KMS-11 (cell line): ENCODE results near the gene CAV1.

Experiments used
- H2AFZ ChIP-seq: fragments of 200-600 bp; sonication (generic); 2 replicates; pipeline ENCODE4 v1.6.1; 2016; ENCODE audit warnings: antibody characterized with exemption, mixed run types, low read depth
- H3K27ac ChIP-seq: fragments of 200-600 bp; sonication (generic); 2 replicates; pipeline ENCODE4 v1.6.1; 2016; ENCODE audit warnings: mild to moderate bottlenecking, mixed run types
- H3K27me3 ChIP-seq: fragments of 200-600 bp; sonication (generic); 2 replicates; pipeline ENCODE4 v1.6.1; 2017; ENCODE audit warnings: mild to moderate bottlenecking, low read depth, mixed run types, moderate library complexity; ENCODE audit not compliant: insufficient read depth
- H3K36me3 ChIP-seq: fragments of 200-600 bp; sonication (generic); 2 replicates; pipeline ENCODE4 v1.6.1; 2017; ENCODE audit warnings: mild to moderate bottlenecking, mixed run types; ENCODE audit not compliant: insufficient read depth
- H3K4me1 ChIP-seq: fragments of 200-600 bp; sonication (generic); 2 replicates; pipeline ENCODE4 v1.6.1; 2016; ENCODE audit warnings: mild to moderate bottlenecking, low read depth, mixed run types; ENCODE audit not compliant: poor library complexity, severe bottlenecking
- H3K4me2 ChIP-seq: fragments of 200-600 bp; sonication (generic); 2 replicates; pipeline ENCODE4 v1.7.0; 2016; ENCODE audit warnings: mild to moderate bottlenecking, mixed run types
- H3K4me3 ChIP-seq: fragments of 200-600 bp; sonication (generic); IDR thresholded peaks from 2 replicates; pipeline ENCODE4 v1.6.1; 2017; ENCODE audit warnings: low read depth, low read length, mixed read lengths; ENCODE audit not compliant: insufficient read depth
- H3K79me2 ChIP-seq: fragments of 200-600 bp; sonication (generic); 2 replicates; pipeline ENCODE4 v1.6.1; 2016; ENCODE audit warnings: low read depth, mixed run types; ENCODE audit not compliant: insufficient read depth
- H3K9ac ChIP-seq: fragments of 200-600 bp; sonication (generic); 2 replicates; pipeline ENCODE4 v1.6.1; 2016; ENCODE audit warnings: mild to moderate bottlenecking, mixed run types
- H4K20me1 ChIP-seq: fragments of 200-600 bp; sonication (generic); 2 replicates; pipeline ENCODE4 v1.6.1; 2016; ENCODE audit warnings: mild to moderate bottlenecking, mixed run types; ENCODE audit not compliant: insufficient read depth
- TF ChIP-seq, protein P1 (sequence below): fragments of 200-600 bp; sonication (generic); conservative IDR thresholded peaks from 2 replicates; pipeline ENCODE4 v1.6.1; 2017; ENCODE audit warnings: low read depth, mild to moderate bottlenecking, antibody characterized with exemption, low read length, moderate library complexity, mixed read lengths

CAV1 gene

GRCh38 chr7:116574025-116574822 lies 49.4 kb downstream of the CAV1 start:
- H3K27ac ChIP-seq: no peak overlapping the region
- H4K20me1 ChIP-seq: no peaks in the 10 kb centered on the region
- no peaks in the 10 kb centered on the region for H3K36me3 ChIP-seq
- H2AFZ ChIP-seq: peak overlapping the region; percentile 9; the same call in 1 of the 2 replicates
- H3K9ac ChIP-seq: no peak overlapping the region
- no peaks in the 10 kb centered on the region for H3K79me2 ChIP-seq
- H3K4me1 ChIP-seq: peaks cover 50% of the 10 kb centered on the region
- TF ChIP-seq, protein P1, sequence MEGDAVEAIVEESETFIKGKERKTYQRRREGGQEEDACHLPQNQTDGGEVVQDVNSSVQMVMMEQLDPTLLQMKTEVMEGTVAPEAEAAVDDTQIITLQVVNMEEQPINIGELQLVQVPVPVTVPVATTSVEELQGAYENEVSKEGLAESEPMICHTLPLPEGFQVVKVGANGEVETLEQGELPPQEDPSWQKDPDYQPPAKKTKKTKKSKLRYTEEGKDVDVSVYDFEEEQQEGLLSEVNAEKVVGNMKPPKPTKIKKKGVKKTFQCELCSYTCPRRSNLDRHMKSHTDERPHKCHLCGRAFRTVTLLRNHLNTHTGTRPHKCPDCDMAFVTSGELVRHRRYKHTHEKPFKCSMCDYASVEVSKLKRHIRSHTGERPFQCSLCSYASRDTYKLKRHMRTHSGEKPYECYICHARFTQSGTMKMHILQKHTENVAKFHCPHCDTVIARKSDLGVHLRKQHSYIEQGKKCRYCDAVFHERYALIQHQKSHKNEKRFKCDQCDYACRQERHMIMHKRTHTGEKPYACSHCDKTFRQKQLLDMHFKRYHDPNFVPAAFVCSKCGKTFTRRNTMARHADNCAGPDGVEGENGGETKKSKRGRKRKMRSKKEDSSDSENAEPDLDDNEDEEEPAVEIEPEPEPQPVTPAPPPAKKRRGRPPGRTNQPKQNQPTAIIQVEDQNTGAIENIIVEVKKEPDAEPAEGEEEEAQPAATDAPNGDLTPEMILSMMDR: no peak
- H3K27me3 ChIP-seq: no peaks in the 10 kb centered on the region
- peak overlapping the region; percentile 46 for H3K4me2 ChIP-seq
- no peak overlapping the region for H3K4me3 ChIP-seq

GRCh38 chr7:116575853-116576252 lies 51.0 kb downstream of the CAV1 start:
- Histone ChIP-seq H3K27ac (no peak overlapping the region), H3K9ac (no peak overlapping the region), H3K4me1 (peaks cover 61% of the 10 kb centered on the region), H3K4me2 (no peak overlapping the region), H2AFZ (no peak overlapping the region), H3K4me3 (no peak overlapping the region), H4K20me1 (no peaks in the 10 kb centered on the region), H3K79me2 (no peaks in the 10 kb centered on the region), H3K27me3 (no peaks in the 10 kb centered on the region), H3K36me3 (no peaks in the 10 kb centered on the region)
- TF ChIP-seq, protein P1: no peak

- H3K27me3 ChIP-seq: no peaks in the 10 kb centered on the region
- H3K4me3 ChIP-seq: no peak overlapping the region
- H3K9ac ChIP-seq: no peak overlapping the region
- peak overlapping the region; percentile 32 for H3K4me2 ChIP-seq
- H3K36me3 ChIP-seq: no peaks in the 10 kb centered on the region
- TF ChIP-seq, protein P1: no peak
- peaks cover 69% of the 10 kb centered on the region for H3K4me1 ChIP-seq
- no peaks in the 10 kb centered on the region for H4K20me1 ChIP-seq
- H3K79me2 ChIP-seq: no peaks in the 10 kb centered on the region
- H2AFZ ChIP-seq: peak overlapping the region; percentile 24; the same call in 1 of the 2 replicates
- H3K27ac ChIP-seq: peak overlapping the region; percentile 10; the same call in 1 of the 2 replicates
Measured at GRCh38 chr7:116576350-116577319, 51.8 kb downstream of the CAV1 start.

GRCh38 chr7:116577320-116577871 lies 52.6 kb downstream of the CAV1 start:
- Histone ChIP-seq H2AFZ (peak overlapping the region; percentile 24; the same call in 1 of the 2 replicates), H3K79me2 (no peaks in the 10 kb centered on the region), H3K27ac (peak overlapping the region; percentile 10; the same call in 1 of the 2 replicates), H4K20me1 (no peaks in the 10 kb centered on the region), H3K36me3 (no peaks in the 10 kb centered on the region), H3K4me3 (no peak overlapping the region), H3K9ac (no peak overlapping the region), H3K4me1 (peaks cover 76% of the 10 kb centered on the region), H3K4me2 (peak overlapping the region; percentile 32), H3K27me3 (no peaks in the 10 kb centered on the region)
- TF ChIP-seq, protein P1: no peak
